HEK293 (cell line): ENCODE measurements around the gene GAA.

Experiments
- KLF10 ChIP-seq: fragments of 450-650 bp; IDR thresholded peaks from 2 replicates; pipeline ENCODE4 v1.5.1; 2018; ENCODE audit warnings: missing biosample characterization, mild to moderate bottlenecking, missing genetic modification characterization
- MEIS1 ChIP-seq: sonication (generic); formaldehyde crosslinking; IDR thresholded peaks from 2 replicates; pipeline ENCODE4 v1.8.1; 2022; ENCODE audit warnings: missing genetic modification reagents, mild to moderate bottlenecking, borderline replicate concordance
- REPIN1 ChIP-seq: fragments of 450-650 bp; formaldehyde crosslinking; IDR thresholded peaks from 2 replicates; pipeline ENCODE4 v1.5.1; 2017; ENCODE audit warnings: missing biosample characterization, missing genetic modification characterization, low read depth
- TCF7L2 ChIP-seq: IDR thresholded peaks from 2 replicates; pipeline ENCODE4 v1.6.1; 2011; ENCODE audit warnings: low read depth, mild to moderate bottlenecking, inconsistent platforms, low read length, moderate library complexity, borderline replicate concordance
- ZFP69B ChIP-seq: fragments of 450-650 bp; formaldehyde crosslinking; IDR thresholded peaks from 2 replicates; pipeline ENCODE4 v1.5.1; 2016; ENCODE audit warnings: missing biosample characterization, missing genetic modification characterization
- ZIC2 ChIP-seq: fragments of 450-650 bp; formaldehyde crosslinking; IDR thresholded peaks from 2 replicates; pipeline ENCODE4 v1.5.1; 2016; ENCODE audit warnings: missing biosample characterization, missing genetic modification characterization
- ZNF140 ChIP-seq: fragments of 450-650 bp; formaldehyde crosslinking; IDR thresholded peaks from 2 replicates; pipeline ENCODE4 v1.5.1; 2016; ENCODE audit warnings: missing biosample characterization, missing genetic modification characterization
- ZNF175 ChIP-seq: fragments of 450-650 bp; formaldehyde crosslinking; IDR thresholded peaks from 2 replicates; pipeline ENCODE4 v1.5.1; 2016; ENCODE audit warnings: missing biosample characterization, missing genetic modification characterization
- ZNF23 ChIP-seq: fragments of 450-650 bp; formaldehyde crosslinking; IDR thresholded peaks from 2 replicates; pipeline ENCODE4 v1.5.1; 2016; ENCODE audit warnings: missing biosample characterization, missing genetic modification characterization, borderline replicate concordance
- ZNF248 ChIP-seq: fragments of 450-650 bp; formaldehyde crosslinking; IDR thresholded peaks from 2 replicates; pipeline ENCODE4 v1.5.1; 2017; ENCODE audit warnings: missing biosample characterization, missing genetic modification characterization
- ZNF266 ChIP-seq: fragments of 450-650 bp; formaldehyde crosslinking; IDR thresholded peaks from 2 replicates; pipeline ENCODE4 v1.5.1; 2016; ENCODE audit warnings: missing biosample characterization, missing genetic modification characterization, low read depth
- ZNF433 ChIP-seq: fragments of 450-650 bp; formaldehyde crosslinking; IDR thresholded peaks from 2 replicates; pipeline ENCODE4 v1.5.1; 2016; ENCODE audit warnings: missing biosample characterization, missing genetic modification characterization, low read depth
- ZNF596 ChIP-seq: fragments of 450-650 bp; IDR thresholded peaks from 2 replicates; pipeline ENCODE4 v1.5.0; 2018; ENCODE audit warnings: missing biosample characterization, mild to moderate bottlenecking, missing genetic modification characterization, moderate library complexity
- ZNF623 ChIP-seq: fragments of 450-650 bp; formaldehyde crosslinking; IDR thresholded peaks from 2 replicates; pipeline ENCODE4 v1.5.1; 2016; ENCODE audit warnings: missing biosample characterization, missing genetic modification characterization
- ZNF626 ChIP-seq: fragments of 450-650 bp; sonication (Bioruptor Pico); formaldehyde crosslinking; IDR thresholded peaks from 2 replicates; pipeline ENCODE4 v1.5.1; 2018; ENCODE audit warnings: missing biosample characterization, missing genetic modification characterization, inconsistent platforms
- ZNF670 ChIP-seq: fragments of 450-650 bp; formaldehyde crosslinking; IDR thresholded peaks from 2 replicates; pipeline ENCODE4 v1.5.1; 2016; ENCODE audit warnings: missing biosample characterization, missing genetic modification characterization, low read depth
- ZNF707 ChIP-seq: fragments of 450-650 bp; formaldehyde crosslinking; IDR thresholded peaks from 2 replicates; pipeline ENCODE4 v1.5.1; 2016; ENCODE audit warnings: missing biosample characterization, missing genetic modification characterization
- ZNF768 ChIP-seq: fragments of 450-650 bp; formaldehyde crosslinking; IDR thresholded peaks from 2 replicates; pipeline ENCODE4 v1.5.1; 2018; ENCODE audit warnings: missing biosample characterization, mild to moderate bottlenecking, missing genetic modification characterization
- ZSCAN16 ChIP-seq: fragments of 450-650 bp; formaldehyde crosslinking; IDR thresholded peaks from 2 replicates; pipeline ENCODE4 v1.5.1; 2016; ENCODE audit warnings: missing biosample characterization, missing genetic modification characterization
- TF ChIP-seq, protein P1 (sequence below): fragments of 450-650 bp; formaldehyde crosslinking; IDR thresholded peaks from 2 replicates; pipeline ENCODE4 v1.5.1; 2016; ENCODE audit warnings: missing biosample characterization, missing genetic modification characterization
- TF ChIP-seq, protein P2 (sequence below): fragments of 450-650 bp; formaldehyde crosslinking; IDR thresholded peaks from 2 replicates; pipeline ENCODE4 v1.5.1; 2016; ENCODE audit warnings: missing biosample characterization, missing genetic modification characterization
- TF ChIP-seq, protein P3 (sequence below): fragments of 450-650 bp; formaldehyde crosslinking; IDR thresholded peaks from 2 replicates; pipeline ENCODE4 v1.5.1; 2016; ENCODE audit warnings: missing biosample characterization, missing genetic modification characterization, borderline replicate concordance
- TF ChIP-seq, protein P4 (sequence below): fragments of 450-650 bp; formaldehyde crosslinking; IDR thresholded peaks from 2 replicates; pipeline ENCODE4 v1.5.1; 2016; ENCODE audit warnings: missing biosample characterization, missing genetic modification characterization
- TF ChIP-seq, protein P5 (sequence below): fragments of 450-650 bp; formaldehyde crosslinking; IDR thresholded peaks from 2 replicates; pipeline ENCODE4 v1.5.1; 2016; ENCODE audit warnings: missing biosample characterization, missing genetic modification characterization
- TF ChIP-seq, protein P6 (sequence below): fragments of 450-650 bp; formaldehyde crosslinking; IDR thresholded peaks from 2 replicates; pipeline ENCODE4 v1.5.1; 2017; ENCODE audit warnings: missing biosample characterization, missing genetic modification characterization

The GAA gene

DNA sequence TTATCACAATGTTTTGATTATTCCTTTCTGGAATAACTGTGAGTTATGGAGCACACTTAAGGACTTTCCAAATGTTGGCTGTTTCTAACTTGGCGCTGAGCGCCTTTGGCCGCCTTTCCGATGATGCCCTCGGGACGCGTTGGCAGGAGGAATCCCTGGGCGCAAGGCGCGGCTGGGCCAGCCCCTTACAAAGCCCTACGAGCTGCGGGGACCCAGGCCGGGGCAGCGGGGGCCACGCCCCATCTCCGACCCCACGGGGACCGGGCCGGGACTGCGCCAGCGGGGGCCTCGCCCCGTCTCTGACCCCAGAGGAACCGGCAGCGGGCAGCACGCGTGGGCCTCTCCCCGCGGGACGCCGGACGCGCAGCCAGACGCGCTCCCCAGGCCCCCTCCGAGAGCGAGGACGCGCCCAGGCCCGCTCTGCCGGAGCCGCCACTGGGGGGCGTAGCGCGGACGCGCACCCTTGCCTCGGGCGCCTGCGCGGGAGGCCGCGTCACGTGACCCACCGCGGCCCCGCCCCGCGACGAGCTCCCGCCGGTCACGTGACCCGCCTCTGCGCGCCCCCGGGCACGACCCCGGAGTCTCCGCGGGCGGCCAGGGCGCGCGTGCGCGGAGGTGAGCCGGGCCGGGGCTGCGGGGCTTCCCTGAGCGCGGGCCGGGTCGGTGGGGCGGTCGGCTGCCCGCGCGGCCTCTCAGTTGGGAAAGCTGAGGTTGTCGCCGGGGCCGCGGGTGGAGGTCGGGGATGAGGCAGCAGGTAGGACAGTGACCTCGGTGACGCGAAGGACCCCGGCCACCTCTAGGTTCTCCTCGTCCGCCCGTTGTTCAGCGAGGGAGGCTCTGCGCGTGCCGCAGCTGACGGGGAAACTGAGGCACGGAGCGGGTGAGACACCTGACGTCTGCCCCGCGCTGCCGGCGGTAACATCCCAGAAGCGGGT lies at the start of gene GAA (continued):
- peak; percentile 83 for TF ChIP-seq ZIC2
- TF ChIP-seq, protein P1, sequence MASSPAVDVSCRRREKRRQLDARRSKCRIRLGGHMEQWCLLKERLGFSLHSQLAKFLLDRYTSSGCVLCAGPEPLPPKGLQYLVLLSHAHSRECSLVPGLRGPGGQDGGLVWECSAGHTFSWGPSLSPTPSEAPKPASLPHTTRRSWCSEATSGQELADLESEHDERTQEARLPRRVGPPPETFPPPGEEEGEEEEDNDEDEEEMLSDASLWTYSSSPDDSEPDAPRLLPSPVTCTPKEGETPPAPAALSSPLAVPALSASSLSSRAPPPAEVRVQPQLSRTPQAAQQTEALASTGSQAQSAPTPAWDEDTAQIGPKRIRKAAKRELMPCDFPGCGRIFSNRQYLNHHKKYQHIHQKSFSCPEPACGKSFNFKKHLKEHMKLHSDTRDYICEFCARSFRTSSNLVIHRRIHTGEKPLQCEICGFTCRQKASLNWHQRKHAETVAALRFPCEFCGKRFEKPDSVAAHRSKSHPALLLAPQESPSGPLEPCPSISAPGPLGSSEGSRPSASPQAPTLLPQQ, result peak; percentile 42; the same call in 1 of the 2 replicates
- peak; percentile 55; the same call in 1 of the 2 replicates for TF ChIP-seq ZNF596
- no peak for TF ChIP-seq REPIN1
- TF ChIP-seq, protein P2, sequence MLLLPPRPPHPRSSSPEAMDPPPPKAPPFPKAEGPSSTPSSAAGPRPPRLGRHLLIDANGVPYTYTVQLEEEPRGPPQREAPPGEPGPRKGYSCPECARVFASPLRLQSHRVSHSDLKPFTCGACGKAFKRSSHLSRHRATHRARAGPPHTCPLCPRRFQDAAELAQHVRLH (tag by site-specific recombination), result no peak
- TF ChIP-seq MEIS1 (CRISPR knock-in tag), result no peak
- TF ChIP-seq, protein P3, sequence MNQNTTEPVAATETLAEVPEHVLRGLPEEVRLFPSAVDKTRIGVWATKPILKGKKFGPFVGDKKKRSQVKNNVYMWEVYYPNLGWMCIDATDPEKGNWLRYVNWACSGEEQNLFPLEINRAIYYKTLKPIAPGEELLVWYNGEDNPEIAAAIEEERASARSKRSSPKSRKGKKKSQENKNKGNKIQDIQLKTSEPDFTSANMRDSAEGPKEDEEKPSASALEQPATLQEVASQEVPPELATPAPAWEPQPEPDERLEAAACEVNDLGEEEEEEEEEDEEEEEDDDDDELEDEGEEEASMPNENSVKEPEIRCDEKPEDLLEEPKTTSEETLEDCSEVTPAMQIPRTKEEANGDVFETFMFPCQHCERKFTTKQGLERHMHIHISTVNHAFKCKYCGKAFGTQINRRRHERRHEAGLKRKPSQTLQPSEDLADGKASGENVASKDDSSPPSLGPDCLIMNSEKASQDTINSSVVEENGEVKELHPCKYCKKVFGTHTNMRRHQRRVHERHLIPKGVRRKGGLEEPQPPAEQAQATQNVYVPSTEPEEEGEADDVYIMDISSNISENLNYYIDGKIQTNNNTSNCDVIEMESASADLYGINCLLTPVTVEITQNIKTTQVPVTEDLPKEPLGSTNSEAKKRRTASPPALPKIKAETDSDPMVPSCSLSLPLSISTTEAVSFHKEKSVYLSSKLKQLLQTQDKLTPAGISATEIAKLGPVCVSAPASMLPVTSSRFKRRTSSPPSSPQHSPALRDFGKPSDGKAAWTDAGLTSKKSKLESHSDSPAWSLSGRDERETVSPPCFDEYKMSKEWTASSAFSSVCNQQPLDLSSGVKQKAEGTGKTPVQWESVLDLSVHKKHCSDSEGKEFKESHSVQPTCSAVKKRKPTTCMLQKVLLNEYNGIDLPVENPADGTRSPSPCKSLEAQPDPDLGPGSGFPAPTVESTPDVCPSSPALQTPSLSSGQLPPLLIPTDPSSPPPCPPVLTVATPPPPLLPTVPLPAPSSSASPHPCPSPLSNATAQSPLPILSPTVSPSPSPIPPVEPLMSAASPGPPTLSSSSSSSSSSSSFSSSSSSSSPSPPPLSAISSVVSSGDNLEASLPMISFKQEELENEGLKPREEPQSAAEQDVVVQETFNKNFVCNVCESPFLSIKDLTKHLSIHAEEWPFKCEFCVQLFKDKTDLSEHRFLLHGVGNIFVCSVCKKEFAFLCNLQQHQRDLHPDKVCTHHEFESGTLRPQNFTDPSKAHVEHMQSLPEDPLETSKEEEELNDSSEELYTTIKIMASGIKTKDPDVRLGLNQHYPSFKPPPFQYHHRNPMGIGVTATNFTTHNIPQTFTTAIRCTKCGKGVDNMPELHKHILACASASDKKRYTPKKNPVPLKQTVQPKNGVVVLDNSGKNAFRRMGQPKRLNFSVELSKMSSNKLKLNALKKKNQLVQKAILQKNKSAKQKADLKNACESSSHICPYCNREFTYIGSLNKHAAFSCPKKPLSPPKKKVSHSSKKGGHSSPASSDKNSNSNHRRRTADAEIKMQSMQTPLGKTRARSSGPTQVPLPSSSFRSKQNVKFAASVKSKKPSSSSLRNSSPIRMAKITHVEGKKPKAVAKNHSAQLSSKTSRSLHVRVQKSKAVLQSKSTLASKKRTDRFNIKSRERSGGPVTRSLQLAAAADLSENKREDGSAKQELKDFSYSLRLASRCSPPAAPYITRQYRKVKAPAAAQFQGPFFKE (tag by site-specific recombination), result no peak
- no peak for TF ChIP-seq ZNF707 (tag by site-specific recombination)
- no peak for TF ChIP-seq ZNF266 (tag by site-specific recombination)
- no peak for TF ChIP-seq ZNF140 (tag by site-specific recombination)
- TF ChIP-seq ZNF768, result no peak
- TF ChIP-seq, protein P4, sequence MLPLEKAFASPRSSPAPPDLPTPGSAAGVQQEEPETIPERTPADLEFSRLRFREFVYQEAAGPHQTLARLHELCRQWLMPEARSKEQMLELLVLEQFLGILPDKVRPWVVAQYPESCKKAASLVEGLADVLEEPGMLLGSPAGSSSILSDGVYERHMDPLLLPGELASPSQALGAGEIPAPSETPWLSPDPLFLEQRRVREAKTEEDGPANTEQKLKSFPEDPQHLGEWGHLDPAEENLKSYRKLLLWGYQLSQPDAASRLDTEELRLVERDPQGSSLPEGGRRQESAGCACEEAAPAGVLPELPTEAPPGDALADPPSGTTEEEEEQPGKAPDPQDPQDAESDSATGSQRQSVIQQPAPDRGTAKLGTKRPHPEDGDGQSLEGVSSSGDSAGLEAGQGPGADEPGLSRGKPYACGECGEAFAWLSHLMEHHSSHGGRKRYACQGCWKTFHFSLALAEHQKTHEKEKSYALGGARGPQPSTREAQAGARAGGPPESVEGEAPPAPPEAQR (tag by site-specific recombination), result no peak
- TF ChIP-seq ZSCAN16, result no peak
- TF ChIP-seq, protein P5, sequence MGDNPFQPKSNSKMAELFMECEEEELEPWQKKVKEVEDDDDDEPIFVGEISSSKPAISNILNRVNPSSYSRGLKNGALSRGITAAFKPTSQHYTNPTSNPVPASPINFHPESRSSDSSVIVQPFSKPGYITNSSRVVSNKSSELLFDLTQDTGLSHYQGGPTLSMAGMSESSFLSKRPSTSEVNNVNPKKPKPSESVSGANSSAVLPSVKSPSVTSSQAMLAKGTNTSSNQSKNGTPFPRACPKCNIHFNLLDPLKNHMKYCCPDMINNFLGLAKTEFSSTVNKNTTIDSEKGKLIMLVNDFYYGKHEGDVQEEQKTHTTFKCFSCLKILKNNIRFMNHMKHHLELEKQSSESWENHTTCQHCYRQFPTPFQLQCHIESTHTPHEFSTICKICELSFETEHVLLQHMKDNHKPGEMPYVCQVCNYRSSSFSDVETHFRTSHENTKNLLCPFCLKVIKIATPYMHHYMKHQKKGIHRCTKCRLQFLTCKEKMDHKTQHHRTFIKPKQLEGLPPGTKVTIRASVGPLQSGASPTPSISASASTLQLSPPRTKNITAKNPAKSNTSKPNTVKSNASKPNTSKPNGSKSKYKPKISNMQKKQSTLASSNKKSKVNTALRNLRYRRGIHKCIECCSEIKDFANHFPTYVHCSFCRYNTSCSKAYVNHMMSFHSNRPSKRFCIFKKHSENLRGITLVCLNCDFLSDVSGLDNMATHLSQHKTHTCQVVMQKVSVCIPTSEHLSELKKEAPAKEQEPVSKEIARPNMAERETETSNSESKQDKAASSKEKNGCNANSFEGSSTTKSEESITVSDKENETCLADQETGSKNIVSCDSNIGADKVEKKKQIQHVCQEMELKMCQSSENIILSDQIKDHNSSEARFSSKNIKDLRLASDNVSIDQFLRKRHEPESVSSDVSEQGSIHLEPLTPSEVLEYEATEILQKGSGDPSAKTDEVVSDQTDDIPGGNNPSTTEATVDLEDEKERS (tag by site-specific recombination), result no peak
- TF ChIP-seq ZFP69B (tag by site-specific recombination), result 0 out of 2 replicates have a peak, but pooled peaks have one; percentile 22
- TF ChIP-seq ZNF175 (tag by site-specific recombination), result no peak
- TF ChIP-seq ZNF23 (tag by site-specific recombination), result no peak
- no peak; the same call in 1 of the 2 replicates for TF ChIP-seq ZNF626 (tag by site-specific recombination)
- TF ChIP-seq ZNF623, result no peak
- TF ChIP-seq TCF7L2, result no peak
- TF ChIP-seq ZNF433, result no peak
- no peak for TF ChIP-seq ZNF670 (tag by site-specific recombination)
- TF ChIP-seq ZNF248, result no peak
- TF ChIP-seq, protein P6, sequence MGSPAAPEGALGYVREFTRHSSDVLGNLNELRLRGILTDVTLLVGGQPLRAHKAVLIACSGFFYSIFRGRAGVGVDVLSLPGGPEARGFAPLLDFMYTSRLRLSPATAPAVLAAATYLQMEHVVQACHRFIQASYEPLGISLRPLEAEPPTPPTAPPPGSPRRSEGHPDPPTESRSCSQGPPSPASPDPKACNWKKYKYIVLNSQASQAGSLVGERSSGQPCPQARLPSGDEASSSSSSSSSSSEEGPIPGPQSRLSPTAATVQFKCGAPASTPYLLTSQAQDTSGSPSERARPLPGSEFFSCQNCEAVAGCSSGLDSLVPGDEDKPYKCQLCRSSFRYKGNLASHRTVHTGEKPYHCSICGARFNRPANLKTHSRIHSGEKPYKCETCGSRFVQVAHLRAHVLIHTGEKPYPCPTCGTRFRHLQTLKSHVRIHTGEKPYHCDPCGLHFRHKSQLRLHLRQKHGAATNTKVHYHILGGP, result no peak
- peak; percentile 76; the same call in 1 of the 2 replicates for TF ChIP-seq KLF10 (tag by site-specific recombination)
